CD4-positive, alpha-beta memory T cell (primary cell): Measurements from ENCODE around the gene OVAAL. TPM values are rescaled to one million over a fixed set of nuclear protein-coding genes. Genes with fewer than 3 reads are reported as not detected.
A peak's percentile ranks its signal among the peaks of the same experiment; 100 is the strongest.

ENCODE experiments used
- CTCF ChIA-PET: fragments of 350-600 bp; sonication (Branson Sonifier 250); formaldehyde crosslinking; loops from one replicate; lab custom pipeline; 2021; ENCODE audit warnings: inconsistent platforms; ENCODE audit not compliant: partially characterized antibody; lab: Charles Lee
- POLR2A ChIA-PET: fragments of 350-600 bp; sonication (Branson Sonifier 250); formaldehyde crosslinking; loops from one replicate; lab custom pipeline; 2021; ENCODE audit not compliant: partially characterized antibody; lab: Charles Lee
- DNase-seq, 5 donors: peaks; one replicate each; pipeline versions ENCODE4 v3.0.0 to v3.0.0-alpha.2; 2020 to 2022; ENCODE audit warnings: mixed read lengths in 1 of 5
- H3K27ac ChIP-seq: one replicate; pipeline ENCODE4 v1.7.0; 2013; ENCODE audit warnings: low read depth, low read length
- H3K27me3 ChIP-seq: 2 replicates; pipeline ENCODE4 v1.7.0; 2013; ENCODE audit warnings: mild to moderate bottlenecking, low read length, moderate library complexity; ENCODE audit not compliant: insufficient read depth
- H3K36me3 ChIP-seq: 2 replicates; pipeline ENCODE4 v1.7.0; 2013; ENCODE audit warnings: mild to moderate bottlenecking, low read length, moderate library complexity; ENCODE audit not compliant: insufficient read depth
- H3K4me1 ChIP-seq: 2 replicates; pipeline ENCODE4 v1.7.0; 2013; ENCODE audit warnings: mild to moderate bottlenecking, low read length, moderate library complexity; ENCODE audit not compliant: insufficient read depth
- H3K4me3 ChIP-seq, 2 donors: one replicate each; pipeline ENCODE4 v1.7.0; 2013; ENCODE audit warnings: low read length in 2 of 2, mild to moderate bottlenecking in 1 of 2
- H3K9me3 ChIP-seq, 2 donors: one replicate each; pipeline ENCODE4 v1.7.0; 2013; ENCODE audit warnings: low read length in 2 of 2, control low read depth in 1 of 2; ENCODE audit not compliant: control insufficient read depth in 1 of 2
- H3K27ac Mint-ChIP-seq, 7 donors: one replicate each; pipeline ENCODE4 v1.8.0; 2020 to 2021; ENCODE audit warnings: mixed read lengths in 7 of 7, mild to moderate bottlenecking in 6 of 7, inconsistent platforms in 3 of 7, moderate library complexity in 3 of 7
- H3K27me3 Mint-ChIP-seq, 2 donors: one replicate each; pipeline ENCODE4 v1.8.0; 2020 to 2021; ENCODE audit warnings: mixed read lengths in 2 of 2
- H3K36me3 Mint-ChIP-seq, 2 donors: one replicate each; pipeline ENCODE4 v1.8.0; 2020 to 2021; ENCODE audit warnings: mixed read lengths in 2 of 2, inconsistent platforms in 1 of 2, mild to moderate bottlenecking in 1 of 2
- H3K4me1 Mint-ChIP-seq, 4 donors: one replicate each; pipeline ENCODE4 v1.8.0; 2020 to 2021; ENCODE audit warnings: mixed read lengths in 4 of 4, mild to moderate bottlenecking in 1 of 4
- H3K4me3 Mint-ChIP-seq, 8 donors: one replicate each; pipeline ENCODE4 v1.8.0; 2020 to 2021; ENCODE audit warnings: mixed read lengths in 8 of 8, mild to moderate bottlenecking in 7 of 8, moderate library complexity in 6 of 8, inconsistent platforms in 3 of 8
- H3K9me3 Mint-ChIP-seq, 8 donors: one replicate each; pipeline ENCODE4 v1.8.0; 2020 to 2021; ENCODE audit warnings: mixed read lengths in 8 of 8, mild to moderate bottlenecking in 5 of 8, inconsistent platforms in 3 of 8, moderate library complexity in 1 of 8
- intact Hi-C: fragments of 100-400 bp; cut with micrococcal nuclease; formaldehyde crosslinking; loops from one replicate; pipeline ENCODE4 v1.15.1; 2023
- polyA plus RNA-seq, 2 donors: library from polyadenylated mRNA; unstranded; fragments of 300-500 nt; fragmentation: Illumina TruSeq; gene quantifications; one replicate each; pipeline ENCODE4 v1.2.3, GENCODE V29; 2021
- total RNA-seq, 2 experiments: library from RNA; stranded (reverse); gene quantifications; one replicate each; pipeline ENCODE4 v1.2.3, GENCODE V29; 2021

Gene OVAAL
- total and polyA plus RNA-seq, 4 experiments from 2014 or later = not detected

DNA sequence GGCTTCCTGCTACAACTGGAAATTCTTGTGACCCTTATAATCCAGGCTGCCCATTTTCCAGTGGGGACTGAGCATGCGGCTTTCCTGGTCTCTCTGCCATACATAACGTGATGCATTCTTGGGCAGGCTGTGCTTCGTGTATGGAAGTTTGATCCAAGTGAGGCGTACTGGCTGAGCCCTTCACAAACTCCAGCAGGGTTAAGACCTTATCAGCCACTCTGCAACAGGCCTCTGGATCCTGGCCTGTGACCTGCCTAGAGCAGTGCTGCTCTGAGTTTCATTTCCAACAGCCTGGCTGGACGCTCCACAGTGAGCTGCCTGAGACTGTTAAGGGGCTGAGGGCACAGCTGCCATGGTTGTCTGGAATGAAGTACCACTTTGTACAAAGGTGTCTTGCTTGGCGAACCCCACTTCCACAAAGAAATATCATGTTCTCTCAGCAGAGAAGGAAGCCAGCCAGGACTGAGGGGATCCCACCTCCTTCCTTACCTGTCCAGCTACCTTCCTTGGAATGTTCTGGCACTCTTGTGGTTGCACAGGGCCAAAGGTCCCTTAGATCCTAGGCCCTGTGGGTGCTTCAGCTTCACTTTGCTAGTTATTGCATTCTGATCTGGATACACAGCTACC is 44.6 kb downstream of the OVAAL start:
- H3K4me1 Mint-ChIP-seq = no peaks in the 10 kb centered on the region
- Histone ChIP-seq H3K4me3 (no peak overlapping the region), H3K9me3 (no peaks in the 10 kb centered on the region), H3K36me3 (no peaks in the 10 kb centered on the region), H3K27me3 (no peaks in the 10 kb centered on the region), H3K4me1 (no peaks in the 10 kb centered on the region), H3K27ac (no peak overlapping the region)
- H3K27ac Mint-ChIP-seq = no peak overlapping the region
- CTCF ChIA-PET = interaction anchor here (0.8 kb wide), 1 partner anchor 12 kb away, joined by 3 read pairs; no protein-coding TSS in a partner anchor
- no peaks in the 10 kb centered on the region for H3K36me3 Mint-ChIP-seq
- intact Hi-C loops = no loop called here
- POLR2A ChIA-PET = no interaction called here
- DNase-seq = no peak
- H3K9me3 Mint-ChIP-seq = no peaks in the 10 kb centered on the region
- no peak overlapping the region for H3K4me3 Mint-ChIP-seq
- H3K27me3 Mint-ChIP-seq = peaks cover 0 to 3% of the 10 kb centered on the region in 2 donors

DNA sequence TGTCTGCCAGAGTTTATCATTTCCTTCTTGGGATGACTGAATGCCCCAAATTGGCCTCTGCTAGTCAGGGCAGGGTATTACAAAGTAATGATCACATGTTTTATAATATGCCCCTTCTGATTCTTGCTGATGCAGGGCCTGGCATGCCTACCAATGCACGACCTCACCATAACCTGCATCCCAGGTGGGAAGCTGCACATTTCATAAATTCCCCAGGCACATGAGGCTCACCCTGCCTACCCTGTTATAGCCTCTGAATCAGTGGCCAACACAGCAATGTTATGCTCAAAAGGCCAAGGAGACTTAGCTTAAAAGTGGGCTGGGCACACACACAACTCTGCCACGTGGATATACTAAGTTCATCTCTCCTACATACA is 45.1 kb downstream of the OVAAL start:
- POLR2A ChIA-PET = no interaction called here
- intact Hi-C loops = no loop called here

DNA sequence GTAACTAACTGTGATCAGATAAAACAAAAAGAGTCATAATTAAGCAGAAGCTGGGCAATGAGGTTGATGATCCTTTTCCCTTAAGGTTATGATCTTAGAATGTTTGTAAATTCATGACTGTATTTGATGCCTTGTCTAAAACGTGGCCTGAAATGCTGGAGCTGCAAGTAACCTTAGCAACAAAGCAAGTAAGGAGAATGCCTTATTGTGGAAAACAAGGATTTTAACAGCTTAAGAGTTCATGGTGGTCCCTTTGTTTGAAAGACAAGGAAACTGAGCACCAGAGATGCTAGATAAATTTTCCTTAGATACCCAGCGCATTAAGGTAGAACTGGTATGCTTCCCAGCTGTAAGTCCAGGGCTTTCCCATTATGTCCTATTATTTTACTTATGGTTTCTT is 47.4 kb downstream of the OVAAL start:
- Mint-ChIP-seq H3K4me3 (no peak overlapping the region), H3K9me3 (no peaks in the 10 kb centered on the region), H3K27ac (no peak overlapping the region), H3K36me3 (no peaks in the 10 kb centered on the region), H3K27me3 (peaks cover 0 to 3% of the 10 kb centered on the region in 2 donors), H3K4me1 (peaks cover 0 to 5% (median 2%) of the 10 kb centered on the region in 4 donors)
- DNase-seq = no peak
- Histone ChIP-seq H3K27ac (no peak overlapping the region), H3K27me3 (no peaks in the 10 kb centered on the region), H3K4me3 (no peak overlapping the region), H3K4me1 (no peaks in the 10 kb centered on the region), H3K36me3 (no peaks in the 10 kb centered on the region), H3K9me3 (no peaks in the 10 kb centered on the region)
- intact Hi-C loops = no loop called here
- POLR2A ChIA-PET = no interaction called here
- CTCF ChIA-PET = no interaction called here

More for the DNA sequence above, 45.1 kb downstream of the OVAAL start:
- Mint-ChIP-seq H3K9me3 (no peaks in the 10 kb centered on the region), H3K36me3 (no peaks in the 10 kb centered on the region), H3K4me1 (no peaks in the 10 kb centered on the region), H3K27ac (no peak overlapping the region), H3K4me3 (no peak overlapping the region), H3K27me3 (peaks cover 0 to 3% of the 10 kb centered on the region in 2 donors)
- Histone ChIP-seq H3K4me3 (no peak overlapping the region), H3K9me3 (no peaks in the 10 kb centered on the region), H3K4me1 (no peaks in the 10 kb centered on the region), H3K36me3 (no peaks in the 10 kb centered on the region), H3K27me3 (no peaks in the 10 kb centered on the region), H3K27ac (no peak overlapping the region)
- no peak for DNase-seq
- CTCF ChIA-PET = interaction anchor here (0.8 kb wide), 1 partner anchor 13 kb away, joined by 3 read pairs; no protein-coding TSS in a partner anchor

DNA sequence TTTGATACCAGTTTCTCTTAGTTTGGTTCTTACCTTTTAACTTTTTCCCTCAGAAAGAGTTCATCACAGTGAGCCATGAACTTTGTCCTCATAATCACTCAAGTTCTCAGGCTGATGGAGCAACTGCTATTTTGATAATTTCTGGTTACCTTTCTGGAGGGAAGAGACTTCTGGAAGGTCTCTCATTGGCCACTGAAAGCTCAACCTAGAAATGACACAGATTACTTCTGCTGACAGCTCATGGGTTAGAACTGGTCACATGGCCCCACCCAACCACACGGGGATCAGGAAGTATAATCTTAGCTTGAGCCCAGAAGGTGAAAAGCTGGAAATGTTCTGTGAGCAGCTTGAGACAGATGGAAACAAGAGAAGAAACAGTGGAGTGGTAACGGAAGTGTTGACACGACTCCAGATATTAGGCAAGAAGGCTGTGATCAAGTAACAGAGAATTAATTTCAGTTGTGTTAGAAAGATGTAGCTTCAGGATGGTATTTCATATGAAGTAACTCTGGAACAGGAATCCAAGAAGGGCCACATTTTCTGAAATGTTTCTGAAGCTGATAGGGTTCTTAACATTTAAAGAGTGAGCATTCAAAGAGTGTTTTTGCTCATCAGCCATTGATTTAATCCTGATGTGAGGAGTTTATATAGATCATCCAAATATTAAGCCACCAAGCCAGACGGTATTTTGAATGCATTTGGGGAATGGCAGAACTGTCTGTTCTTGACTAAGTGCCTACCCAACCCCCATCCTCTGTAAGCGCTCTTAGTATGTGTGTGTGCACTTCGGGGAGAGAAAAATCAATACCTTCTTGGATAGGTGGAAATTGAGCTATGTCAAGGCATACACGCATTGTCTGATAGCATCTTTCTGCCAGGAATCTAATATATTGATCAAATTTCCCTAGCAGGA is 51.1 kb downstream of the OVAAL start:
- no peaks in the 10 kb centered on the region for H3K36me3 ChIP-seq
- Mint-ChIP-seq H3K4me1 (peaks cover 0 to 9% (median 7%) of the 10 kb centered on the region in 4 donors), H3K36me3 (no peaks in the 10 kb centered on the region), H3K27me3 (no peaks in the 10 kb centered on the region), H3K9me3 (no peaks in the 10 kb centered on the region), H3K4me3 (no peak overlapping the region), H3K27ac (peak overlapping the region in 2 of 7 donors; percentile 53 to 67)
- H3K4me1 ChIP-seq = no peaks in the 10 kb centered on the region
- DNase-seq = no peak
- ChIA-PET POLR2A (no interaction called here), CTCF (interaction anchor here (0.6 to 1.3 kb wide), 2 partner anchors 96 to 288 kb away, joined by 3 read pairs; no protein-coding TSS in a partner anchor)
- no peak overlapping the region for H3K4me3 ChIP-seq
- no peak overlapping the region for H3K27ac ChIP-seq
- no peaks in the 10 kb centered on the region for H3K27me3 ChIP-seq
- no peaks in the 10 kb centered on the region for H3K9me3 ChIP-seq
- intact Hi-C loops = no loop called here

DNA sequence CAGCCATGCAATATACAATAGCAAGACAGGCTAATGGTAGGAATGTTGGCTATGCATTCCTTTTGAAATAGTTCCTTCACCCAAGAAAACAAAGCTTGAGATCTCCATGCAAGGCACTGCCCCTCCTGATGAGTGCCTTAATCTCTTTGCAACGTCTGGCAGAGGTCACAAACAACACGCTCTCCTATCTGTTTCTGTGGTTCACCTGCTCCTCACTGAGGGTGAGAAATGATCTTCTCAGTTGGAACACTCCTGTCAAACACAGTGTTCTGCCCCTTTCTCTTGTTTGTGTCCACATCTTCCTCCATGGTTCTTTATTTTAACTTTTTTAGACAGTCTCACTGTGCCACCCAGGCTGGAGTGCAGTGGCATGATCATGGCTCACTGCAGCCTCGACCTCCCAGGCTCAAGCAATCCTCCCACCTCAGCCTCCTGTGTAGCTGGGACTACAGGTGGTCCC is 51.8 kb downstream of the OVAAL start:
- intact Hi-C loops = no loop called here
- no peak overlapping the region for H3K27ac Mint-ChIP-seq
- H3K4me1 Mint-ChIP-seq = peaks cover 0 to 9% (median 7%) of the 10 kb centered on the region in 4 donors
- Histone ChIP-seq H3K27me3 (no peaks in the 10 kb centered on the region), H3K36me3 (no peaks in the 10 kb centered on the region), H3K27ac (no peak overlapping the region), H3K9me3 (no peaks in the 10 kb centered on the region), H3K4me3 (no peak overlapping the region), H3K4me1 (no peaks in the 10 kb centered on the region)
- H3K36me3 Mint-ChIP-seq = no peaks in the 10 kb centered on the region
- DNase-seq = no peak
- H3K4me3 Mint-ChIP-seq = peak overlapping the region in 1 of 8 donors; percentile 23
- ChIA-PET CTCF (interaction anchor here (0.6 to 1.3 kb wide), 3 partner anchors 97 to 287 kb away, joined by 3 read pairs; no protein-coding TSS in a partner anchor), POLR2A (no interaction called here)
- no peaks in the 10 kb centered on the region for H3K27me3 Mint-ChIP-seq
- H3K9me3 Mint-ChIP-seq = no peaks in the 10 kb centered on the region

DNA sequence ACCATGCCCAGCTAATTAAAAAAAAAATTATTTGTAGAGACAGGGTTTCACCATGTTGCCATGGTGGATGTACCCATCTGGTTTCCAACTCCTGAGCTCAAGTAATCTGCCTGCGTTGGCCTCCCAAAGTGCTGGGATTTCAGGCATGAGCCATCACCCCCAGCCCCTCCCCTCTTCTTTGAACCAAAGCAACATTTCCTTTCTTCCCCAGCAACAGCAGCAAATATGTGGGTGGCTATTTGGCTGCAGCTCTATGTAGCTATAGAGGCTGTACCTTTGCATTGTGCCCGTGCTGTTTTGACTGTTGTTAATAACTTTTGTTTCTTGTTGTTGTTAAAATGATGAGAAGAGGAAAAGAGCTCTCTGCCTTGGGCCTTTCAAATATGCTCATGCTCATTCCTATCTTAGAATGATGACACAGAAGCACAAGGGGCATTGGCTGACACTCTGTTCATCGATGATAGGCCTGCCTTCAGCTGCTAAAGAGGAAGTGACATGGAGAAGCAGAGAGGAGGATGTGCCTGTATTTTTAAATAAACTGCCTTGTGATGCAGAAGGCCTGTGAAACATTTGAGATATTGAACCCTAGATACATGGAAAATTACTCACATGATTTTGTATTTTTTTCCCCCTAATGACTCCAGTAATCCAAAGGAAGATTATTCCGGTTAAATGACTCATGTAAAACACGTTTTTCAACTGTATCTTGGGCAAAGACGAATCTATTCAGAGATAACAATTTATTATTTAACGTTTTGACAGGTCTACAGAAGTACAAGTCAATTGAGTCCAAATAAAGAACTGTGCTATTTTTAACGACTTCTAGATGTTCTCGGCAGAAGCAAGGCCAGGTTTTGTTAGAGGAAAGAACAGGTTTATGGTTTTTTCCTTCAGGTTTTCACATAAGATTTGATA is 52.5 kb downstream of the OVAAL start:
- Histone ChIP-seq H3K4me3 (no peak overlapping the region), H3K27ac (no peak overlapping the region), H3K36me3 (no peaks in the 10 kb centered on the region), H3K9me3 (no peaks in the 10 kb centered on the region), H3K4me1 (no peaks in the 10 kb centered on the region), H3K27me3 (no peaks in the 10 kb centered on the region)
- DNase-seq = no peak
- Mint-ChIP-seq H3K27me3 (no peaks in the 10 kb centered on the region), H3K4me3 (peak overlapping the region in 1 of 8 donors; percentile 25), H3K9me3 (no peaks in the 10 kb centered on the region), H3K4me1 (peaks cover 0 to 9% (median 7%) of the 10 kb centered on the region in 4 donors), H3K36me3 (no peaks in the 10 kb centered on the region), H3K27ac (peak overlapping the region in 1 of 7 donors; percentile 21)
- intact Hi-C loops = no loop called here
- ChIA-PET CTCF (interaction anchor here (1.1 to 1.3 kb wide), 2 partner anchors 98 to 251 kb away, joined by 3 read pairs; no protein-coding TSS in a partner anchor), POLR2A (no interaction called here)
